AG09319 (cell line): ENCODE measurements around the gene PEPD.

ENCODE experiments used
- DNase-seq: peaks from one replicate; pipeline ENCODE4 v3.0.0-alpha.2; 2010; ENCODE audit warnings: low read depth; ENCODE audit errors: extremely low read depth
- CTCF ChIP-seq: IDR thresholded peaks from 2 replicates; pipeline ENCODE4 v1.5.1; 2011; ENCODE audit warnings: low read depth, mild to moderate bottlenecking, inconsistent platforms, low read length, moderate library complexity

PEPD gene

GRCh38 chr19:33394006-33394722 lies 127.4 kb downstream of the PEPD start:
- no peak for TF ChIP-seq CTCF
- DNase-seq: peak; percentile 43

- TF ChIP-seq CTCF: no peak
- no peak for DNase-seq
Observed at GRCh38 chr19:33393286-33394005, 128.1 kb downstream of the PEPD start.

- no peak for TF ChIP-seq CTCF
- DNase-seq: no peak
Observed at GRCh38 chr19:33392341-33393285, 129.0 kb downstream of the PEPD start.

- TF ChIP-seq CTCF: no peak
- no peak for DNase-seq
Observed at GRCh38 chr19:33391631-33392249, 129.9 kb downstream of the PEPD start.

- DNase-seq: no peak
- TF ChIP-seq CTCF: no peak
Observed at GRCh38 chr19:33390908-33391630, 130.5 kb downstream of the PEPD start.

- no peak for TF ChIP-seq CTCF
- no peak for DNase-seq
Observed at GRCh38 chr19:33390101-33390907, 131.3 kb downstream of the PEPD start.
